Omental fat pad (tissue), 4 donors: ENCODE results near the gene CD200R1L. TPM values are rescaled to one million over a fixed set of nuclear protein-coding genes. Genes with fewer than 3 reads are reported as not detected.

Experiments used
- ATAC-seq: fragments of 150-250 bp; one replicate; pipeline ENCODE4 v1.9.1; 2016; ENCODE audit warnings: mild to moderate bottlenecking, moderate library complexity; ENCODE audit not compliant: low FRiP score
- DNase-seq: peaks from one replicate; pipeline ENCODE4 v3.0.0-alpha.2; 2019; ENCODE audit warnings: low spot score
- total RNA-seq, 4 donors: library from RNA; depleted of rRNA; stranded (reverse); fragments of >200 nt; gene quantifications; one replicate each; pipeline ENCODE4 v1.1.0, GENCODE V29; 2016
- TF ChIP-seq, protein P1 (sequence below), 3 donors: fragments of 450-650 bp; IDR thresholded peaks; one replicate each; pipeline ENCODE4 v1.5.1; 2016 to 2017; ENCODE audit warnings: antibody characterized with exemption in 3 of 3, mild to moderate bottlenecking in 3 of 3, moderate library complexity in 2 of 3

CD200R1L gene, protein sequence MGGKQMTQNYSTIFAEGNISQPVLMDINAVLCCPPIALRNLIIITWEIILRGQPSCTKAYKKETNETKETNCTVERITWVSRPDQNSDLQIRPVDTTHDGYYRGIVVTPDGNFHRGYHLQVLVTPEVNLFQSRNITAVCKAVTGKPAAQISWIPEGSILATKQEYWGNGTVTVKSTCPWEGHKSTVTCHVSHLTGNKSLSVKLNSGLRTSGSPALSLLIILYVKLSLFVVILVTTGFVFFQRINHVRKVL
- not detected for total RNA-seq

DNA sequence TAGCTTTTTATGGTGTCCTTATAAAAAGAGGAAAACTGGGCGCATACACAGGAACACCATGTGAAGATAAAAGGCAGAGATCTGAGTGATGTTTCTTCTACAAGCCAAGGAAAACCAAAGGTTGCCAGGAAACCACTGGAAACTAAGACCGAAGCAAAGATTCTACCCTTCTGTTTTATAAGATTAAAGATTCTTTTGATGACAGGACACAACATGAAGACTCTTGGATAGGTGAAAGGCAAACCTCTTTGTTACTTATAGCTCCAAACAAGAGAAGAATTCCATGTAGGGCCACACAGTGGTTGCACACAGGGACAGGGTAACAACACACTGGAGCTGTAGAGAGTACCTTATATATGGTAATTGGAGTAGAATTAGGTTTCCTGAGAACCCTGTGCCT lies at the start of gene CD200R1L:
CD200R1L (minus strand) TSS at position 101 of the 400 bp plus-strand sequence. CDS start 17,497 bp downstream, outside the sequence.
- TF ChIP-seq, protein P1, sequence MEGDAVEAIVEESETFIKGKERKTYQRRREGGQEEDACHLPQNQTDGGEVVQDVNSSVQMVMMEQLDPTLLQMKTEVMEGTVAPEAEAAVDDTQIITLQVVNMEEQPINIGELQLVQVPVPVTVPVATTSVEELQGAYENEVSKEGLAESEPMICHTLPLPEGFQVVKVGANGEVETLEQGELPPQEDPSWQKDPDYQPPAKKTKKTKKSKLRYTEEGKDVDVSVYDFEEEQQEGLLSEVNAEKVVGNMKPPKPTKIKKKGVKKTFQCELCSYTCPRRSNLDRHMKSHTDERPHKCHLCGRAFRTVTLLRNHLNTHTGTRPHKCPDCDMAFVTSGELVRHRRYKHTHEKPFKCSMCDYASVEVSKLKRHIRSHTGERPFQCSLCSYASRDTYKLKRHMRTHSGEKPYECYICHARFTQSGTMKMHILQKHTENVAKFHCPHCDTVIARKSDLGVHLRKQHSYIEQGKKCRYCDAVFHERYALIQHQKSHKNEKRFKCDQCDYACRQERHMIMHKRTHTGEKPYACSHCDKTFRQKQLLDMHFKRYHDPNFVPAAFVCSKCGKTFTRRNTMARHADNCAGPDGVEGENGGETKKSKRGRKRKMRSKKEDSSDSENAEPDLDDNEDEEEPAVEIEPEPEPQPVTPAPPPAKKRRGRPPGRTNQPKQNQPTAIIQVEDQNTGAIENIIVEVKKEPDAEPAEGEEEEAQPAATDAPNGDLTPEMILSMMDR (IDR thresholded peaks at IDR 0.05), result no peak
- ATAC-seq, result no peak
- DNase-seq, result no peak

DNA sequence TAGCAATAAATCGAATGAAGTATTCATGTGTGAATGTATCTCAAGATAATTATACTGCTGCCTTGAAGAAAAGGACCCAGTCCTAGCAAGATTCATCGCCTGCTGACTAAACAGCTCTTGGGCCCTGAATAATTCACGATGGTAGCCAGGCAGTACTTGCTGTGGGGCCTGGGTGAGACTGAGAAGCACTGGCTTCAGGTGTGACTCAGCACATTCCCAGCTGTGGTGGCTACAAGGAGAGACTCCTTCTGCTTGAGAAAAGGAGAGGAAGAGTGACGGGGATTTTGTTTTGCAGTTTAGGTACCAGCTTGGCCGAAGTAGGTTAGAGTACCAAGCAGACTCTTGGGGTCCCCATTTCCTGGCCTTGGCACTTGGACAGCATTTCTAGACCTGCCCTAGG lies 47.6 kb upstream of the CD200R1L start:
- ATAC-seq (no peak), DNase-seq (no peak)
- TF ChIP-seq, protein P1 (IDR thresholded peaks at IDR 0.05), result no peak

- DNase-seq (no peak), ATAC-seq (no peak)
- TF ChIP-seq, protein P1 (IDR thresholded peaks at IDR 0.05), result no peak
These were observed 42.7 kb upstream of the CD200R1L start for GRCh38 chr3:112889357-112889756.

DNA sequence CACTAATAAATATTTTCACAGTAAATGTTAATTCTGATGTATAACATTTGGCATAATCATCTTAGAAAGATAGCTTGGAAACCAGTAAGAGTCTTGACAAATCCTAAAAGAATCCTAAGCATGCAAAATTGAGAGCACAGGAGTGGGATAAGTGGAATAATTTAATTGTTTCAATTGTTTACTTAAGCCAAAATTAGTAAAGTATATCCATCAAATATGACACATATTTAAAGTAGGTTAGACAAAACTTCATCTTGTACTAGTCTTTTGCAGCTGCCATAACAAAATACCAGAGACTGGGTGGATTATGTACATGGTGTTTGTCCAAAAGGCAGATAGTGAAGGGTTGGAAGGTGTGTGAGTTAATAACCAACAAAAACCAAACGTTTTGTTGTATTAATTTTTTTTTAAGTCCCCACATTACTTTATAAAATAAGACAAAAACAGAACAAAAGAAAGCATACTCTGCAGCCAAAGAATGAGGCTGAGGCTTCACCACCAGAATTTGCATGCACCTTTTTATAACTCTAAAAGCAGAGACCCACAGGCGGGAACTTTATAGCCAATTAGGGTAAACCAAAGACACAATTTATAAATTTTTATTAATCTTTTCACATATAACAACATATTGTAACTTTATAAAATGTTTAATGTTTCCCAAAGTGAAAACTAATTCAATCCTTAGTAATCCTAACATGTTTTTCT lies 41.9 kb upstream of the CD200R1L start:
- DNase-seq (no peak), ATAC-seq (no peak)
- TF ChIP-seq, protein P1 (IDR thresholded peaks at IDR 0.05), result no peak

- ATAC-seq (no peak), DNase-seq (no peak)
- TF ChIP-seq, protein P1 (IDR thresholded peaks at IDR 0.05), result no peak
These were observed 38.1 kb upstream of the CD200R1L start for GRCh38 chr3:112884678-112885290.

- TF ChIP-seq, protein P1 (IDR thresholded peaks at IDR 0.05), result no peak
- no peak for ATAC-seq
- DNase-seq, result no peak
These were observed 35.2 kb upstream of the CD200R1L start for GRCh38 chr3:112881891-112882290.
